NCI-H524 treated with DMSO at 0.1 percent for 48 hours (cell line): ENCODE results near the gene CLMN.

Source experiments
- DNase-seq: peaks from one replicate; lab custom pipeline; 2025; lab: John Stamatoyannopoulos, UW

CLMN gene

DNA sequence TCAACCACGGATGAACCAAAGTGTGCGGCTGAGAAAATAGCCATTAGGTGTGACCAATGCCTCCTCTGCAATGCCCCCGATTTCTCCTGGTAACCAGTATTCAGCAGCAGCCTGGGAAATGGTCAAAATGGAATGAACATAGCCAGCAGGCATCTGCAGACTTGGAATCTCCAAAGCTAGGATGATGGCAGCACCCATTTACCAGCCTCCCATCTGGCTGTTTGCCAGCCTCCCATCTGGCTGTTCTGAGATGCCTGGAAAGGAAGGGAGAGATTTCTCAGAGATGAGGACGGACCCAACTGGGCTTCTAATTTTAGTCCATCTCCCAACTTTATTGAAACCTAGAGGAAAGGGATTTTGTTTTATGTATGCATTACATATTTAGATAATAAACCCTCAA is 16.2 kb downstream of the CLMN start:
- DNase-seq, result peak; percentile 73

DNA sequence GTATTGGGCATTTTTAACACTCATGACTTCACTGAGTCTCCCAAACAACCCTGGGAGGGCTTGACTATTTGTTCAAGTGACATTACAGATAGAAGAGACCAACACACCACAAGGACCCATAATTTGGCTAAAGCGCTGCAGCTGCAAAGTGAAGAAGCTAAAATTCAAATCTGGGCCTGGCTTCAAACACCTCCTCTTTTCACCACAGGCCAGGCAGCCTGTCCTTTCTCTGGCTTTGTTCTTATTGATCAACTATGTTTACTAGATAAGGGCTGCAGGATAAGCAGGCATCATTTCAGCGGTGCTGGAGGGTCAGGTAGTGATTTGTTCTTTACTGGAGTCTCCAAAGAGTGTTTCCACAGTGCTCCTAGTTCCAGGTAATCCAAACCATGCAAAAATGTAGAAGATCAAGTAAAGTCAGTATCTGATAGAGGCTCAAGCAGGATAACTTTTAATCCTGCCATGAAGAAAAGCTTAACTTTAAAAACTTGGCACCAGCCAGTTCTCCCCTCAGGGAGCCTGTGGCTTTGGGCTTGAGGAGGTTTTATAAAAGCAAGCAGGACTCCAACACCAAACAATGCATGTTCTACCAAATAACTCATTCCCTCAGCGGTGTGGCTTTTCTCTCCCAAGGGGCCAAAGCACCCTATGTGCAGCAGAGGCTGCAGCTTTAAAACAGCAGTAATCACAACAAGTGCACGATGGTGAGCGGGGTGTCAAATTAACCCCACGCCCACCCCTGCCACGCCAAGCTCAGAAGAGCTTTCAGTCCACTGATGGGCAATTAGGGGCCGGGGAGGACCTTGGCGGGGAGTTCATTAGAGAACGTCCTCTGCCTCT is 16.8 kb downstream of the CLMN start:
- no peak for DNase-seq

GRCh38 chr14:95301527-95302187 is 18.1 kb downstream of the CLMN start:
- no peak for DNase-seq

- no peak for DNase-seq
Measured at GRCh38 chr14:95300697-95301526, 18.8 kb downstream of the CLMN start.

GRCh38 chr14:95300002-95300696 is 19.6 kb downstream of the CLMN start:
- no peak for DNase-seq

DNA sequence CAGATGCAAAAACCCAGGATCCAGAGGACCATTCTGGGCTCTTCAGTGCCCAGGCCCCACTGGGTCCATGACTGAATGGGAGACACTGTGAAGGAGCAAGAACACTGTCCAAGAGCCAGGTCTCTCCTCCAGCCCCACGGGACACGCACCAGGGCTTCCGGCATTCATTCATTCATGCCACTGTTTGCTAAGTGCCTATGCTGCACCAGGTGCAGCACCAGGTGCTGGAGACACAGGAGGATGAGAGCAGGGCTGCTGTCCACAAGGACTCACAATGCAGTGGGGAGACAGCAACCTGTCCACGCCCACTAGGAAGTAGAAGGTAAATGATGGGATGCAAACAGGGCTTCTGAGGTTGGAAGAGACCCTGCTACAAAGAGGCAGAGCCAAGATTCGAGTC is 20.4 kb downstream of the CLMN start:
- DNase-seq, result no peak

GRCh38 chr14:95297832-95298231 is 21.9 kb downstream of the CLMN start:
- DNase-seq, result no peak

DNA sequence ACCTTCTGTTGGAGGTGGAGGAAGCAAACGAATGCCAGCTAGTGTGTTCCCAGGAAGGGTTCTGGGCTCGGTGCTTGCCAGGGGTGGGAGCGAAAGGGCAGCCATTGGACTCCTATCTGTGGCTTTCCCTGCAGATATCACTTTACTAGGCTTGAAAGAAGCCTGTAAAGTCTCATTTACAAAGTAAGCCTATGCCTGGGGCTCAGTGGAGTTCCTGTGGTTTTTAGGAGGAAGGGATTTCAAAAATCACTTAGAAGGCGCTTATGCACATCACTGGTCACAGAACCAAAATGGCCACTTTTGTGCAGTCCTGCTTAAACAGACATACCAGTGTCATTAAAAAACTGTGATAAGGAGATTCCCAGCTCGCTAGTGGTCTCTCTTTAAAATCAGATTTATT is 22.7 kb downstream of the CLMN start:
- DNase-seq, result no peak

GRCh38 chr14:95295600-95296376 is 23.9 kb downstream of the CLMN start:
- DNase-seq, result no peak

DNA sequence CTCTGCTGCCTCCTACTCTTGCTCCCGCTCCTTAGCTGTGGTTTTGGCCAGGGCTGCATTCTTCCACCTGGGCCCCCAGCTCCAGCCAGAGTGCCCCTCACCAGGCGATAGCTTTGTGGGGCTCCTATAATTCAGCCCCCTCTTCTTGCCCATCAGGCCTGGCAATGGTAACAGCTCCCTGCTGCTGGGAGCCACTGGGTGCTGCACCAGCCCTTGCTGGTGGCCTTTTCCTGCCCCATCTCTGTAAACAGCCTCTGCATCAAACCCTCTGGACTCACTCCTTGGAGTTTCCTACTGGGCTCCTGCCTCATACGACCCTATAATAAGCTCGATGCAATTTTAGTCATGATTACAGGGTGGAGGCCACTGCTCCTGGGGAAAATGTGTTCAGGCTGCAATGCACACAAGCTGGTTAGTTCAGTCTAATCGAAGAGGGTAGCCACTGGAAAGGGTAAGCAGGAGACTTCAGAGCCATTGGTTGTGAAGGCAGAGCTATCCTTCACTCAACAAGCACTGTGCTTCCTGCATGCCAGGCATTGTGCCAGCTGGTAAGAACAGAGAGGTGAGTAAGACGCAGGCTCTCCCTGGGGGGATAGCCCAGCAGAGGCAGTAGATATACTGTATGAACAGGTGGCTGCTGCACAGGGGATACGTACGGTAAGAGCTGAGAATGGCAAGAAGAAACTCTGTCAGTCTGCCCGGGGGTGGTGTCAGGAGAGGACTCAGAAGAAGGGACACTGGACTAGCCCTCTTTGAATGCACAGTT is 24.7 kb downstream of the CLMN start:
- no peak for DNase-seq

GRCh38 chr14:95294320-95294719 is 25.4 kb downstream of the CLMN start:
- DNase-seq, result no peak

- DNase-seq, result no peak
Measured at GRCh38 chr14:95293449-95293848, 26.3 kb downstream of the CLMN start.

GRCh38 chr14:95292660-95293425 is 26.9 kb downstream of the CLMN start:
- no peak for DNase-seq

DNA sequence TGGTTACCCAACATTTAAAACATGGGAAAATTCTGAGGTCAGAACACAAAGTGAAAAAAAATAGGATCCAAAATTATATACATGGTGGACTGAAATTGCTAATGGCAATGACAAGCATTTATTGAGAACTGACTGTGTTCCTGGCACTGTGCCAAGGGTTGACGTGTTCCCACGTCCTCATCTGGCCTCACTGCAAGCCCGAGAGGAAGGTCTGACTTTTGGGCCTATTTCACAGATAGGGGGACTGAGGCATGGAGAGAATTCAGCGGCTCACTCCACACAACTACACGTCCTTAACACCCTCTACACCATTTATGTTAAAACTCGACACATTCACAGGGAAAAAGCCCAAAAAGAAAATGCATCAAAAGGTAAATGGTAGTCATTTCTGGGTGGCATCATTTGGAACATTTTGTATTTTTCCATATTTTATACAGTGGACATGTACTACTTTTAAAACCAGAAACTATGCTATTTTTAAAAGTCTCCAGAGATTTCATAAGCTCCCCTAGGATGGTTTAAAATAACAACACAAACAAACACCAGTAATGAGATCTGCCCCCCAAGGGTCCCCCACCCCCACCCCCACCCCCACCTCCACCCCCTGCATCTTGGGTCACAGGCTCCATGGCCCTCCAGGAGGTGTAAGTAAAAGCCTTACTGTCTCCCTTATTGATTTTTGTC is 27.7 kb downstream of the CLMN start:
- DNase-seq, result no peak

- no peak for DNase-seq
Measured at GRCh38 chr14:95290871-95291431, 28.8 kb downstream of the CLMN start.

GRCh38 chr14:95290021-95290420 is 29.7 kb downstream of the CLMN start:
- DNase-seq, result no peak

DNA sequence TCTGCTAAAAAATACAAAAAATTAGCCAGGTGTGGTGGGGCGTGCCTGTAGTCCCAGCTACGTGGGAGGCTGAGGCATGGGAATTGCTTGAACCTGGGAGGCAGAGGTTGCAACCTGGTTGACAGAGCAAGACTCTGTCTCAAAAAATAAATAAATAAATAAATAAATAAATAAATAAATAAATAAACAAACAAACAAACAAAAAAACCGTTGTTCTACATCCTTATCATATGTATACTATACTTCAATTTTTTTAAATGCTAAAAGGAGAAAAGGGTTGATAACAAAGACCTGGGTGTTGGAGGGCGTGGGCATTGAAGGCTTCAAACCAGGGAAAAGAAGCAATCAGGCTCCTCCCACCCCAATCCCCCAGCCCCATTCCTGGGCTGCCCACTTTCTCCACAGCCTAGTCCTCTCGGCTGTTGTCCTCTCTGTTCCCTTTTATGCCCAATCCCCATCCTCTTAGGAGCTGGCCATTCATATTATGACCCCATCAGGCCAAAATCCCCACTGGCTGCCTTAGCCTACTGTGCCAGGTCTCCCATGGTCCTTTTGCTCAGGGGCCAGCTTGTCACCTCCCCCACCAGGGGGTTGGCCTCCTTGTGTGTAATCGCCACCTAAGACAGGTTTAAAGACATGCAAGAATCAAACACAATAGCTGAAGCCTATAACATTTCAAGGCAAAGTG is 30.2 kb downstream of the CLMN start:
- DNase-seq, result no peak

GRCh38 chr14:95288672-95289322 is 30.9 kb downstream of the CLMN start:
- no peak for DNase-seq
